Measurements from ENCODE around the gene CDC42SE1.

The CDC42SE1 gene

GRCh38 chr1:151010346-151010726, 49.1 kb downstream of the CDC42SE1 start:
- Histone ChIP-seq H3K27me3 (ENCODE audit: insufficient read depth, low read length) (no peaks in the 10 kb centered on the region), H4K20me1 (ENCODE audit: insufficient read depth, low read length) (no peaks in the 10 kb centered on the region), H3K9me3 (ENCODE audit: low read length) (no peaks in the 10 kb centered on the region), H3K4me1 (ENCODE audit: insufficient read depth, low read length, severe bottlenecking) (peaks cover 48% of the 10 kb centered on the region), H3F3A (ENCODE audit: insufficient read depth, low read length) (no peaks in the 10 kb centered on the region), H3K9ac (ENCODE audit: low read length) (no peak overlapping the region), H3K4me3 (ENCODE audit: low read depth, low read length, poor library complexity, severe bottlenecking) (no peak overlapping the region), H2AFZ (ENCODE audit: low read length) (no peak overlapping the region), H3K9me2 (ENCODE audit: low read depth, low read length) (no peaks in the 10 kb centered on the region), H3K27ac (ENCODE audit: low read depth, low read length, poor library complexity, severe bottlenecking) (no peak overlapping the region), H3K79me2 (ENCODE audit: insufficient read depth, low read length) (no peaks in the 10 kb centered on the region), H3K4me2 (ENCODE audit: low read length) (no peak overlapping the region), H3K36me3 (ENCODE audit: insufficient read depth, low read length) (no peaks in the 10 kb centered on the region)
- TF ChIP-seq EZH2 (IDR thresholded peaks at IDR 0.05; ENCODE audit: borderline replicate concordance, low read length) (no peak), CTCF (IDR thresholded peaks at IDR 0.05; ENCODE audit: low read length) (no peak)

DNA sequence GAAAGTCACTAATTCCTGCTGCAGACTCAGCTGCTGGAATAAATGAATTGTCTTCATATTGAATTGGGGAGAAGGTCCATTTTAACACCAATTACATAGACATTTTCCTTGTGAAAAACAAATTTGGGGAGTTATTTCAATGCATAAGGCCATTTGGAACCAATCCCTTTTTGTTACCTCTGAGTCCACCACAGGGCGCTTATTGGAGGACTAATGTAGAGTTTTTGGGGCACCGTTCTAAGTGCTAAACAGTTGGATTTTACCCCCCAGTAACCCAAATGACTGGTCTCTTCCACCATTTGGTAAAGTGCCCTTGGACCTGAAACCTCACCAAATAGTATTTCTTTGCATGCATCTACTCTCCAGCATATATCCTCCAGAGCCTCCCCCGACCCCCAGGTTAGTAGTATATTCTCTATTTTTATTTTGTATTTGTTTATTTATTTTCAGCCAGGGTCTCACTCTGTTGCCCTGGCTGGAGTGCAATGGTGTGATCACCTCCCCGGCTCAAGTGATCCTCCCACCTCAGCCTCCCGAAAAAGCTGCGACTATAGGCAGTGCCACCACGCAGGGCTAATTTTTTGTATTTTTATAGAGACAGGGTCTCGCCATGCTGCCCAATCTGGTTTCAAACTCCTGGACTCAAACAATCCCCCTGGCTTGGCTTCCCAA, 49.6 kb downstream of the CDC42SE1 start:
- H2AFZ ChIP-seq (ENCODE audit: low read length): no peak overlapping the region
- H3K9me2 ChIP-seq (ENCODE audit: low read depth, low read length): no peaks in the 10 kb centered on the region
- H3K36me3 ChIP-seq (ENCODE audit: insufficient read depth, low read length): no peaks in the 10 kb centered on the region
- peaks cover 49% of the 10 kb centered on the region for H3K4me1 ChIP-seq (ENCODE audit: insufficient read depth, low read length, severe bottlenecking)
- no peaks in the 10 kb centered on the region for H3K79me2 ChIP-seq (ENCODE audit: insufficient read depth, low read length)
- no peaks in the 10 kb centered on the region for H3K27me3 ChIP-seq (ENCODE audit: insufficient read depth, low read length)
- no peaks in the 10 kb centered on the region for H3K9me3 ChIP-seq (ENCODE audit: low read length)
- TF ChIP-seq CTCF (IDR thresholded peaks at IDR 0.05; ENCODE audit: low read length) (no peak), EZH2 (IDR thresholded peaks at IDR 0.05; ENCODE audit: borderline replicate concordance, low read length) (no peak)
- H3K9ac ChIP-seq (ENCODE audit: low read length): peak overlapping the region; percentile 76; the same call in 1 of the 2 replicates
- H3K4me3 ChIP-seq (ENCODE audit: low read depth, low read length, poor library complexity, severe bottlenecking): peak overlapping the region; percentile 72
- H4K20me1 ChIP-seq (ENCODE audit: insufficient read depth, low read length): no peaks in the 10 kb centered on the region
- peak overlapping the region; percentile 6 for H3K27ac ChIP-seq (ENCODE audit: low read depth, low read length, poor library complexity, severe bottlenecking)
- no peaks in the 10 kb centered on the region for H3F3A ChIP-seq (ENCODE audit: insufficient read depth, low read length)
- peak overlapping the region; percentile 70 for H3K4me2 ChIP-seq (ENCODE audit: low read length)

- H3K9me2 ChIP-seq (ENCODE audit: low read depth, low read length): no peaks in the 10 kb centered on the region
- H3K9ac ChIP-seq (ENCODE audit: low read length): peak overlapping the region; percentile 76
- H3K27ac ChIP-seq (ENCODE audit: low read depth, low read length, poor library complexity, severe bottlenecking): peak overlapping the region; percentile 6
- no peaks in the 10 kb centered on the region for H3K79me2 ChIP-seq (ENCODE audit: insufficient read depth, low read length)
- no peaks in the 10 kb centered on the region for H3K36me3 ChIP-seq (ENCODE audit: insufficient read depth, low read length)
- H3K4me2 ChIP-seq (ENCODE audit: low read length): peak overlapping the region; percentile 70
- 0 out of 2 replicates have a peak overlapping the region, but pooled peaks have one; percentile 4 for H2AFZ ChIP-seq (ENCODE audit: low read length)
- no peaks in the 10 kb centered on the region for H4K20me1 ChIP-seq (ENCODE audit: insufficient read depth, low read length)
- no peaks in the 10 kb centered on the region for H3K27me3 ChIP-seq (ENCODE audit: insufficient read depth, low read length)
- H3K4me3 ChIP-seq (ENCODE audit: low read depth, low read length, poor library complexity, severe bottlenecking): peak overlapping the region; percentile 72
- peaks cover 49% of the 10 kb centered on the region for H3K4me1 ChIP-seq (ENCODE audit: insufficient read depth, low read length, severe bottlenecking)
- no peaks in the 10 kb centered on the region for H3F3A ChIP-seq (ENCODE audit: insufficient read depth, low read length)
- H3K9me3 ChIP-seq (ENCODE audit: low read length): no peaks in the 10 kb centered on the region
- TF ChIP-seq CTCF (IDR thresholded peaks at IDR 0.05; ENCODE audit: low read length): no peak
- no peak for TF ChIP-seq EZH2 (IDR thresholded peaks at IDR 0.05; ENCODE audit: borderline replicate concordance, low read length)
Observed at GRCh38 chr1:151009206-151009587, 50.2 kb downstream of the CDC42SE1 start.
